Measurements from ENCODE around the gene MAGI1. TPM values are rescaled to one million over a fixed set of nuclear protein-coding genes. Genes with fewer than 3 reads are reported as not detected.

Gene MAGI1
- total and polyA plus RNA-seq, 10 donors = 3.5 to 104 (median 62.3) TPM

DNA sequence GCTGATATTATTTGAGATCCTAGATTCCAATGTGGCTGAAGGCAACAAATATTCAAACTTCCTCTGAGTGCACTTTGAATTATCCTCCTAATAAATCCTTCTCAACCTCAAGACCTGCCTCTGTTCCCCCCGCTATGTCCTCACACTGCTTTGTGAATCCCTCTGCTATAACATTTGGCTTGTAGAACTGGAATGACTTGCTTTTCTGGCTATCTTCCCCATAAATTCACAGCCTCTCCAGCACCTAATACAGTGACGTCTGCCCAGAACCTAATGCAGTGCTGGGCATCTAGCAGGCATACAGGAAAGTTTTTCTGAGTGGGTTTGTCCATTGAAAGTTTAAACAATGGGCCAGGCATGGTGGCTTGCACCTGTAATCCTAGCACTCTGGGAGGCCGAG is 707.0 kb downstream of the MAGI1 start:
- Histone ChIP-seq H3K4me3 (no peak overlapping the region), H3K36me3 (no peaks in the 10 kb centered on the region), H3K9me3 (no peaks in the 10 kb centered on the region), H3K27ac (no peak overlapping the region), H3K4me1 (peaks cover 2 to 18% (median 14%) of the 10 kb centered on the region in 6 donors), H3K27me3 (replicated peaks in 1 of 7) (peaks cover 0 to 15% (median 0%) of the 10 kb centered on the region in 7 donors)
- DNase-seq = no peak
- intact Hi-C loops (cut with DNase I; ENCODE audit: low total_unique reads) = no loop called here
- TF ChIP-seq POLR2AphosphoS5 (IDR thresholded peaks at IDR 0.05) (no peak), POLR2A (IDR thresholded peaks at IDR 0.05) (no peak)
- TF ChIP-seq, protein P1, sequence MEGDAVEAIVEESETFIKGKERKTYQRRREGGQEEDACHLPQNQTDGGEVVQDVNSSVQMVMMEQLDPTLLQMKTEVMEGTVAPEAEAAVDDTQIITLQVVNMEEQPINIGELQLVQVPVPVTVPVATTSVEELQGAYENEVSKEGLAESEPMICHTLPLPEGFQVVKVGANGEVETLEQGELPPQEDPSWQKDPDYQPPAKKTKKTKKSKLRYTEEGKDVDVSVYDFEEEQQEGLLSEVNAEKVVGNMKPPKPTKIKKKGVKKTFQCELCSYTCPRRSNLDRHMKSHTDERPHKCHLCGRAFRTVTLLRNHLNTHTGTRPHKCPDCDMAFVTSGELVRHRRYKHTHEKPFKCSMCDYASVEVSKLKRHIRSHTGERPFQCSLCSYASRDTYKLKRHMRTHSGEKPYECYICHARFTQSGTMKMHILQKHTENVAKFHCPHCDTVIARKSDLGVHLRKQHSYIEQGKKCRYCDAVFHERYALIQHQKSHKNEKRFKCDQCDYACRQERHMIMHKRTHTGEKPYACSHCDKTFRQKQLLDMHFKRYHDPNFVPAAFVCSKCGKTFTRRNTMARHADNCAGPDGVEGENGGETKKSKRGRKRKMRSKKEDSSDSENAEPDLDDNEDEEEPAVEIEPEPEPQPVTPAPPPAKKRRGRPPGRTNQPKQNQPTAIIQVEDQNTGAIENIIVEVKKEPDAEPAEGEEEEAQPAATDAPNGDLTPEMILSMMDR (IDR thresholded peaks at IDR 0.05 in 8 of 11, conservative IDR thresholded peaks at IDR 0.05 in 3 of 11) = no peak
- WGBS, 5 donors = 53 to 87% (median 83%) methylated on average over 2 to 3 of the region's 3 CpGs

- peaks cover 2 to 18% (median 14%) of the 10 kb centered on the region in 6 donors for H3K4me1 ChIP-seq
- no peak for DNase-seq
- H3K9me3 ChIP-seq = no peaks in the 10 kb centered on the region
- no peaks in the 10 kb centered on the region for H3K27me3 ChIP-seq (replicated peaks in 1 of 7)
- intact Hi-C loops (cut with DNase I; ENCODE audit: low total_unique reads) = no loop called here
- H3K36me3 ChIP-seq = no peaks in the 10 kb centered on the region
- H3K27ac ChIP-seq = no peak overlapping the region
- no peak overlapping the region for H3K4me3 ChIP-seq
- TF ChIP-seq POLR2A (IDR thresholded peaks at IDR 0.05) (no peak), POLR2AphosphoS5 (IDR thresholded peaks at IDR 0.05) (no peak)
- TF ChIP-seq, protein P1 (IDR thresholded peaks at IDR 0.05 in 8 of 11, conservative IDR thresholded peaks at IDR 0.05 in 3 of 11) = no peak
- 55 to 77% (median 71%) methylated on average over 6 of the region's 6 CpGs for WGBS, 5 donors
These were observed 708.6 kb downstream of the MAGI1 start for GRCh38 chr3:65330072-65330471.

DNA sequence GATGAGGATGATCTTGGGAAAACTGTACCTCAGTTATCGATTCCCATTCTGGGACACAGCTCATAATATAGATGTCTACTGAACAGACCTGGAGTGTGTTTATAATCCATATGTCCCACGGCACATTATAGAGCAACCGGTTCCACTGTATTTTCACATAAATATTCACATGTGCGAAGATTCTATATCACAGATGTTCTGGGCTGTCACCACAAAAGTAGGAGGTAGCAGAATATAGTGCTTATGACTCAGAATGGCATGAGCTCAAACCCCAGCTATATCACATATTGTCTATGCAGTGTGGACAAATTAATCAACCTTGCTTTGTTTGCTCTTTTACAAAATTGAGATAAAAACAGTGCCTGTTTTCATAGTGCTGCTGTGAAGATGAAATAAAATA is 710.6 kb downstream of the MAGI1 start:
- H3K4me1 ChIP-seq = no peaks in the 10 kb centered on the region
- DNase-seq = no peak
- TF ChIP-seq, protein P1 (IDR thresholded peaks at IDR 0.05 in 8 of 11, conservative IDR thresholded peaks at IDR 0.05 in 3 of 11) = no peak
- no peak for TF ChIP-seq POLR2A (IDR thresholded peaks at IDR 0.05)
- H3K36me3 ChIP-seq = no peaks in the 10 kb centered on the region
- no peaks in the 10 kb centered on the region for H3K9me3 ChIP-seq
- H3K27me3 ChIP-seq (replicated peaks in 1 of 7) = no peaks in the 10 kb centered on the region
- no peak overlapping the region for H3K4me3 ChIP-seq
- WGBS, 5 donors = 91 to 97% (median 95%) methylated on average over 4 of the region's 4 CpGs
- H3K27ac ChIP-seq = no peak overlapping the region
- intact Hi-C loops (cut with DNase I; ENCODE audit: low total_unique reads) = no loop called here

DNA sequence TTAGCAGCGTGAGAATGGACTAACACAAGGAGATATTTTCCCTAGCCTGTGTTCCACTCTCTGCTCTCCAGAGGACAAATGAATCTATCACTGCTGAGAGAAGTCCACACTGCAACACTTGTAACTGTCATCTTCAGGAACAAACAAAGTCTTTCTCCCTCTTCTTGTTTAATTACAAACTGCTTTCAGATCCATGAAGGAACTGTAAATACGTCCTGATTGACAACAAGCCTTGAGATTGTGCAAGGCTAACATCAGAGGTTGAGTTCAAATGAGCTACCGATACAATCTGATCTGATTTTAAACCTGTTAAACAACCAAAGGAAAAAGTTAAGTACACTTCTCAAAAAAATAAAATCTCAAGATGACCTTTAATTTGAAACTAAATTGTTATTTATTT is 712.1 kb downstream of the MAGI1 start:
- H3K9me3 ChIP-seq = peaks cover 0 to 6% (median 0%) of the 10 kb centered on the region in 8 donors
- intact Hi-C loops (cut with DNase I; ENCODE audit: low total_unique reads) = no loop called here
- H3K4me3 ChIP-seq = no peak overlapping the region
- H3K36me3 ChIP-seq = no peaks in the 10 kb centered on the region
- H3K27ac ChIP-seq = no peak overlapping the region
- TF ChIP-seq POLR2A (IDR thresholded peaks at IDR 0.05) (no peak), POLR2AphosphoS5 (IDR thresholded peaks at IDR 0.05) (no peak)
- TF ChIP-seq, protein P1 (IDR thresholded peaks at IDR 0.05 in 8 of 11, conservative IDR thresholded peaks at IDR 0.05 in 3 of 11) = no peak
- no peak for DNase-seq
- 84 to 87% (median 85%) methylated on average over 3 of the region's 3 CpGs for WGBS, 5 donors
- H3K4me1 ChIP-seq = peaks cover 0 to 4% (median 0%) of the 10 kb centered on the region in 6 donors
- no peaks in the 10 kb centered on the region for H3K27me3 ChIP-seq (replicated peaks in 1 of 7)
